Activated effector memory CD4-positive, alpha-beta T cell treated with anti-CD3 and anti-CD28 coated beads, Interleukin-2, amount 50 U/mL, for 16 hours (primary cell): ENCODE data around the gene LPCAT3.
"Not testable (repeated sequence)": the region's sequence is repeated elsewhere in the genome, so short reads cannot be mapped to it uniquely, and the experiment has no call there.

Source experiments
- DNase-seq: peaks from one replicate; pipeline ENCODE4 v3.0.0-alpha.2; 2020

Gene LPCAT3, protein sequence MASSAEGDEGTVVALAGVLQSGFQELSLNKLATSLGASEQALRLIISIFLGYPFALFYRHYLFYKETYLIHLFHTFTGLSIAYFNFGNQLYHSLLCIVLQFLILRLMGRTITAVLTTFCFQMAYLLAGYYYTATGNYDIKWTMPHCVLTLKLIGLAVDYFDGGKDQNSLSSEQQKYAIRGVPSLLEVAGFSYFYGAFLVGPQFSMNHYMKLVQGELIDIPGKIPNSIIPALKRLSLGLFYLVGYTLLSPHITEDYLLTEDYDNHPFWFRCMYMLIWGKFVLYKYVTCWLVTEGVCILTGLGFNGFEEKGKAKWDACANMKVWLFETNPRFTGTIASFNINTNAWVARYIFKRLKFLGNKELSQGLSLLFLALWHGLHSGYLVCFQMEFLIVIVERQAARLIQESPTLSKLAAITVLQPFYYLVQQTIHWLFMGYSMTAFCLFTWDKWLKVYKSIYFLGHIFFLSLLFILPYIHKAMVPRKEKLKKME

GRCh38 chr12:7018350-7019042 lies at the start of gene LPCAT3:
Gene LPCAT3, minus strand, starts transcription at chr12:7018476. Its CDS starts 52 bp downstream, at chr12:7018424.
- DNase-seq, result peak; percentile 99

DNA sequence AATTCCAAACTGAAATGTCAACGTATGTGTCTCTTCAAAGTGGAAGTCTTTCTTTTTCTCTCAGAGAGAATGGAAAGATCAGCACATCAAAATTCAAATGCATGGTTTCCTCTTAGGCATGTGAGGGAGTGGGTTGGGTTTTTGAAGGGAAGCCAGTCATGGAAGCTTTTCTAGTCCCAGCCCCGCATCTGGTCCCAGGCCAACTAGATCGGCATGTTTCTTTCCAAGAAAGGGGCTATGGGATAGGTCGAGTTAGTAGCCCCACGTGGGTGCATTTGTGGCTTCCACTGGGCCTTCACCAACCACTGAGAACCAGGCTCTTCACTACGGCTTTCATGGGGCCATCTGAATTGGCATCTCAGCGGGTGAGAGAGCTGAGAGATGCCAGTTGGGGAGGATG lies 48.8 kb upstream of the LPCAT3 start:
- no peak for DNase-seq

GRCh38 chr12:7066596-7066995 lies 48.3 kb upstream of the LPCAT3 start:
- no peak for DNase-seq

GRCh38 chr12:7065073-7065623 lies 46.9 kb upstream of the LPCAT3 start:
- DNase-seq, result no peak

DNA sequence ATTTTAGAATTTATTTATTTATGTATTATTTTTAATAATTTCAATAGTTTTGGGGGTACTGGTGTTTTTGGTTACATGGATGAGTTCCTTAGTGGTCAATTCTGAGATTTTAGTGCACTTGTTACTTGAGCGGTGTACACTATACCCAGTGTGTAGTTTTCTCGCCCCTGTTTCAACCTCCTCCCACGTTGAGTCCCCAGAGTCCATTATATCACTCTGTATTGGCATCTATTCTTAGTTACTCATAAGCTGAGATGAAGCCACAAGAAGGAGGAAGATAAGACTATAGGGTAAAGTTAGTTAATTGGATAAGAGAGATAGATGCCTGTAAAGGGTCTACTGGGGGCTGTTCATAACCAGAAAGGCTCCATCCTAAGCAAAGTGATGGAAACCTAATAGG lies 46.2 kb upstream of the LPCAT3 start:
- no peak for DNase-seq

- no peak for DNase-seq
Observed at GRCh38 chr12:7061596-7061995, 43.3 kb upstream of the LPCAT3 start.

DNA sequence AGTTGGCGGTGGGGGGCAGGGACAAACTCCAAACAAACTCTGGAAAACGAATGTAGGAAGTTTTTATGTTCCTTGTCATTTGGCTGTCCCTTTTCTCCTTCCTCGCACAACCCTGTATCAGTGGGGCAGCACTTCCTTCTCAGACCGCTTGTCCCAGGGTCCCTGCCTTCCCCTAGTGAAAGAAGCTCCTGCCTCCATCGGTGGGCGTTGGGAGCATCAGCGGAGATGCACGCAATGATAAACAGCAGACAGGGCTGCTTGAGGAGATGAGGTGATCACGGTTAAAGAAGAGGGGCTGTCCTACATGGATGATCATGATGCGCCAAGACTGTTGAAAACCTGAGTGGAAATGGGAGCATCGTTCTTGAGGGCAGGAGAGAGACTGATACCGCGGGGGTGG lies 42.9 kb upstream of the LPCAT3 start:
- no peak for DNase-seq

DNA sequence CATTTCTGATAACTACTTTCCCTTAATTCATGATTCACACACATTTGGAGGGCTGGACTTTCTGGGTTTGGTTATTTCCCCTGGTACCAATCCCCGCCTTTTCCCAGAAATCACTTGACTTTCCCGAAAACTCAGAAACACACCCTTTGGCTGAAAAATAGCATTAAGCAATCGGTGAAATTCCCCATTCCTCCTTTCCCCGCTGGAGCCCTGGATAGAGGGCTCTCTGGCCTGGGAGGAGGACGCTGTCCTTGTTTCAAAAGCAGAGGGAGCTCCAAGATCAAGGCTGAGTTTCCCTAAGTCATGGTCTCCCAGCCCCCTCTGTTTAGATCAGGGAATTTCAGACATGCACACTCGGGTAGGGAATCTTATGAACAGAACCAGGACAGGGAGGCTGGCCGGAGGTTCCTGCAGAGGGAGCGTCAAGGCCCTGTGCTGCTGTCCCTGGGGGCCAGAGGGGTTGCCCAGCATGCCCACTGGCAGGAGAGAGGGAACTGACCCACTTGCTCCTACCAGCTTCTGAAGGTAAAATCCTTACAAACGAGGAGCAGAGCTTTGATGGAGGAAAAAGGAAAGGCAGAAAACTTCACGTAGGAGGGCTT lies 42.2 kb upstream of the LPCAT3 start, which contains the start of gene C1S:
Gene C1S (plus strand): TSS at position 366 of the 602 bp plus-strand sequence. CDS start 1,195 bp downstream, outside the sequence.
- DNase-seq, result no peak

GRCh38 chr12:7059780-7060179 lies 41.5 kb upstream of the LPCAT3 start:
- DNase-seq, result no peak

- DNase-seq, result no peak
Observed at GRCh38 chr12:7058850-7059395, 40.6 kb upstream of the LPCAT3 start.

GRCh38 chr12:7058163-7058845 lies 40.0 kb upstream of the LPCAT3 start:
- no peak for DNase-seq

DNA sequence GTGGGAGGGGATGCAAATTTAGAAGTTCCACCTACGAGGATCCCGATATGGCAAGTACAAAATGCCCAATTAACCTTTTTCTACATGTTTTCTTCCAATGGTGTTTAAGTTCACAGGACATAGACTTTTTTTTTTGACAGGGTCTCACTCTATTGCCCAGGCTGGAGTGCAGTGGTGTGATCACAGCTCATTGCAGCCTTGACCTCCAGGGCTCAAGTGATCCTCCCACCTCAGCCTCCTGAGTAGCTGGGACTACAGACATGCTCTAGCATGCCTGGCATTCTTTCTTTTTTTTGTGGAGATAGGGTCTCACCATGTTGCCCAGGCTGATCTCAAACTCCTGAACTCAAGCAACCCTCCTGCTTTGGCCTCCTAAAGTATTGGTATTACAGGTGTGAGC lies 37.5 kb upstream of the LPCAT3 start:
- not testable (repeated sequence) for DNase-seq

DNA sequence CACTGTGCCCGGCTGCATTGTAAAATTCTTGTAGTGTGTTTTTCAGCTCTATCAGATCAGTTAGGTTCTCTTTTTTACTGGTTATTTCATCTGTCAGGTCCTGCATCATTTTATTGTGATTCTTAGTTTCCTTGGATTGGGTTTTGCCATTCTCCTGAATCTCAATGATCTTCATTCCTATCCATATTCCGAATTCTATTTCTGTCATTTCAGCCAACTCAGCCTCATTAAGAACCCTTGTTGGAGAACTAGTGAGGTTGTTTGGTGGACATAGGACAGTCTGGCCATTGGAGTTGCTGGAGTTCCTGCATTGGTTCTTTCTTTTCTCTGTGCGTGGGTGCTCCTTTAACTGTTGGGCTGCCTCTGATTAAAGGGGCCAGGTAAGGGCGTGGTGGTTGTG lies 36.6 kb upstream of the LPCAT3 start:
- no peak for DNase-seq

GRCh38 chr12:7049973-7050372 lies 31.7 kb upstream of the LPCAT3 start:
- DNase-seq, result not testable (repeated sequence)

DNA sequence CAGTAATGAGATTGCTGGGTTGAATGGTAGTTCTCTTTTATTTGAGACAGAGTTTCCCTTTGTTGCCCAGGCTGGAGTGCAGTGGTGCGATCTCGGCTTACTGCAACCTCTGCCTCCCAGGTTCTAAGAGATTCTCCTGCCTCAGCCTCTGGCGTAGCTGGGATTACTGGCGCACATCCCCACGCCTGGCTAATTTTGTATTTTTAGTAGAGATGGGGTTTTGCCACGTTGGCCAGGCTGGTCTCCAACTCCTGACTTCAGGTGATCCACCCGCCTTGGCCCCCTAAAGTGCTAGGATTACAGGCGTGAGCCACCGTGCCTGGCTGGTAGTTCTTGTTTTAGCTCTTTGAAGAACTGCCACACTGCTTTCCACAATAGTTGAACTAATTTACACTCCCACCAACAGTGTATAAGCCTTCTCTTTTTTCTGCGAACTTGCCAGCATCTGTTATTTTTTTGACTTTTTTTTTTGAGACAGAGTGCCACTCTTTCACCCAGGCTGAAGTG lies 31.2 kb upstream of the LPCAT3 start:
- not testable (repeated sequence) for DNase-seq

DNA sequence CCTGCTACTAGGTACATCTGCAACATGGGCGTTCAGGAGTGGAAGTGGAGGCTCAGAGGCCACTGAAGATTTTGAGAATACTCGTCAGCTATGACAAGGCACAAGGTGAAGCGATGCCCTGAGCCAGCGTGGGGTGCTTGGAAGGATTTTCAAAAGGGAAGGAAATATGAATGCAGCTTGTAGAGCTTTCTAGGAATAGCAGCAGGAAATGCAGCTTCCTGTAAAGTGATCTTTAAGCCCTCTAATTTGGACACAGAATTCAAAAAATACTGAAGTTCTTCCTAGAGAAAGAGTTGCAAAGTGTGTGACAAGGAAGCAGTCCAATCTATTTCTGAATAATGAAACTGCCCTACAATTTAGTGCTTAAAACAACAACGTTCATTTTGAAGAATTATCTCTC lies 29.0 kb upstream of the LPCAT3 start:
- DNase-seq, result no peak

- no peak for DNase-seq
Observed at GRCh38 chr12:7046383-7047105, 28.3 kb upstream of the LPCAT3 start.

- DNase-seq, result no peak
Observed at GRCh38 chr12:7045913-7046312, 27.6 kb upstream of the LPCAT3 start.

DNA sequence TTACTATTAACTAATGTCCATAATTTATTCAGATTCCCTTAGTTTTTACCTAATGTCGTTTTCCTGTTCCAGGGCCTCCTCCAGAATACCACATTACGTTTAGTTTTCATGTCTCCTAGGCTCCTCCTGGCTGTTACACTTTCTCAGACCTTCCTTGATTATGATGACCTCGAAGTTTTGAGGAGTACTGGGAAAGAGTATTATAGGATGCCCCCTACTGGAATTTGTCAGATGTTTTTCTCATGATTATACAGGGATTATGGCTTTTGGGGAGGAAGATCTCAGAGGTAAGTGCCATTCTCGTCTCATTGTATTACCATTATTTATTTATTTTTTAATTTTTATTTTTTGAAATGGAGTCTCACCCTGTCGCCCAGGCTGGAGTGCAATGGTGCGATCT lies 24.6 kb upstream of the LPCAT3 start:
- DNase-seq, result no peak

GRCh38 chr12:7039403-7039802 lies 21.1 kb upstream of the LPCAT3 start:
- DNase-seq, result no peak

- no peak for DNase-seq
Observed at GRCh38 chr12:7038591-7038990, 20.3 kb upstream of the LPCAT3 start.
